Activated CD4-positive, alpha-beta T cell treated with anti-CD3 and anti-CD28 coated beads, Interleukin-2, amount 50 U/mL, for 48 hours (primary cell): ENCODE data around the gene LINGO4.
A peak's percentile ranks its signal among the peaks of the same experiment; 100 is the strongest.

Source experiments
- DNase-seq, 2 experiments: peaks; one replicate each; pipeline ENCODE4 v3.0.0-alpha.2; 2020

The LINGO4 gene

DNA sequence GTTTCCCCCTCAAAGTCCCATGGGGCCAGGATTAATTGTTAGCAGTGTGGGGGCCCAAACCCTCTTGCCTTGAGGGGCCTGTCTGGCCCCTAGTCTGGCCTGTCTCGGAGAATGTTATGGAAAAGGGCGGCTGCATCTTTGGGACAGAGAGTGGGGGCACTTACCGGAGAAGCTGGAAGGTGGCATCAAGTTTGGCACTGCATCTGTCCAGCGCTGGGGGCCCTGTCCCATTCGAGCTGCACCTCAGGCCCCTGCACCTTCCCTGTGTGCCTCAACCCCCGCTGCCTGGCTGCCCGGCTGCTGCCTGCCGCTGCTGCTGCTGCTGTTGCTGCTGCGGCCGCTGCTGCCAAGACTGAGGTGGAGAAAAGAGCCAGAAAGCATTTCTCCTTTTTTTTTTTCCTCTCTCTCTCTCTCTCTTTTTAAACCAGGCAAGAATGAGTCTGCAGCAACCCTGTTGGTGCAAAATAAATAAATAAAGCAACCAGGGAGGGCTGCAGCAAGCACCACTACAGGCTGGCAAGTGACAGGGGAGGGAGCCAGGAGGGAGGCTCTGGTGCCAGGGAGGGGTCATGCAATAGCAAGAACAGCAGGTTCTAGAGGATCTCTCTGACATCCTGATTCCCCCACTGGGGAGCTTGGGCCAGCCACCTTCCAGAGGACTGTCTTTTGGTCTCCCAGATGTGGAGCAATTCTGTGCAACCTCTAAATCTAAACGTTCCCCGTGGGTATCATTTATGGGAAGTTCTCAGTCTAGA is at the start of gene LINGO4:
Gene LINGO4, minus strand, starts transcription at position 354 of the 755 bp plus-strand sequence. CDS start 2,715 bp downstream, outside the sequence.
- no peak for DNase-seq

DNA sequence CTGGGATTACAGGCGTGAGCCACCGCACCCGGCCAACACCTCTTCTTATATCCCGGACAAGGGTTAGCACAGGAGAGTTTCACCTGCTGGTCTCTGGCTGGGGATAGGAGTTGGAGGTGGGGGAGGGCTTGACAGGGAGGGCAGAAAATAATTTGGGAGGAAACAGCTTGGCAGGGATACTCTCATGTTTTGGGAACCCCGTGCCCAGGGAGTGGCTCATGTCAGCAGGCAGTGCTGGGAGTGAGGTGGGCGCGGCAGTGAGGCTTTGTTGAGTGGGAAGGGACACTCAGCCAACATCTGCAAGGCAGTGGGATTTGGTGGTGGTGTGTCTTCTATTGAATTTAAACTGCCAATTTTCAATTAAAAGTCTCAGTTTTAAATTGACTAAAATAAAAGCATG is 49.4 kb upstream of the LINGO4 start:
- no peak for DNase-seq

DNA sequence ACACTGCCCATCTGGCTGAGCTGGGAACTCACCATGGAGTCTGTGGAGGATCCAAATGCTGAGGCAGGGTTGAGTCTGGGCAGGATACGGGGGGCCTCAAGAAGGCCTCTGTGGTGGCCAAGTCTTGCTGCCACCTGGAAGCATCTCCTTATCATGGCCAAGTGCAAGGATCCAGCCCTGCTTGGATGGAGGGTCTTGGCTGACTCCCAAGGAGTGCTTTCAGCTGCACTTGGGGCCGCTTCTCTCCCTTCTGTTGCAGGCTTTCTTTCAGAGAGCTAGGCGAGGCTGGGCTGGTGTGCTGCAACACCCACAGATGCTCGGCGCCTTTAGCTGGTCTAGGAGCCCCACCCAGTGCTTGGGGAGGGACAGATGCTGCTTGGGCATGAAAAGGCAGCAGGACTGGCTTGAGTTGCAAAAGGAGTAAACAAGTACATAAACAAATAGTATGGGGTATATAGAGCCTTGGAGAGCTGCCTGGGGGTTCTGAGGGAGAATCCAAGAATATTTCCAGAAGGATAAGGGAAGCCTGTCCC is 48.3 kb upstream of the LINGO4 start, which contains the start of gene THEM5:
Gene THEM5, minus strand, starts transcription at position 302 of the 533 bp plus-strand sequence. Its CDS starts 147 bp downstream, at position 155.
- DNase-seq = no peak

GRCh38 chr1:151852733-151853132 is 47.5 kb upstream of the LINGO4 start:
- no peak for DNase-seq

- DNase-seq = no peak
Observed at GRCh38 chr1:151851886-151852285, 46.7 kb upstream of the LINGO4 start.

- DNase-seq = no peak
Observed at GRCh38 chr1:151849871-151850270, 44.7 kb upstream of the LINGO4 start.

- no peak for DNase-seq
Observed at GRCh38 chr1:151849126-151849525, 43.9 kb upstream of the LINGO4 start.

GRCh38 chr1:151847867-151848596 is 42.8 kb upstream of the LINGO4 start:
- no peak for DNase-seq

- peak in 1 of 2 experiments; percentile 37 for DNase-seq
Observed at GRCh38 chr1:151846686-151847237, 41.5 kb upstream of the LINGO4 start.

- DNase-seq = peak in 1 of 2 experiments; percentile 35
Observed at GRCh38 chr1:151846062-151846568, 40.9 kb upstream of the LINGO4 start.

DNA sequence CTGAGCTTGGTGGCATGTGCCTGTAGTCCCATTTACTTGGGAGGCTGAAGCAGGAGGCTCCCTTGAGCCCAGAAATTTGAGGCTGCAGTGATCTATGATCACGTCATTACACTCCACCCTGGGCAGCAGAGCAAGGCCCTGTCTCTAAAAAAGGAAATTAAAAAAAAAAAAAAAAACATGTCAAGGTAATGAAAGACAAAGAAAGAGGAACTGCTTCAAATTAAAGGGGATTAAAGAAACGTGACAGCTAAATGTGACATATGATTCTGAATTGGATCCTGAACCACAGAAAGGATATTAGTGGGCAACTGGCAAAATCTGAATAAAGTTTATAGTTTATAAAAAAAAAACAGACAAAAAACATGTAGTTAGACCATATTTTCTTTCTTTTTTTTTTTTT is 38.2 kb upstream of the LINGO4 start:
- DNase-seq = no peak

- DNase-seq = no peak
Observed at GRCh38 chr1:151841141-151841540, 35.9 kb upstream of the LINGO4 start.

DNA sequence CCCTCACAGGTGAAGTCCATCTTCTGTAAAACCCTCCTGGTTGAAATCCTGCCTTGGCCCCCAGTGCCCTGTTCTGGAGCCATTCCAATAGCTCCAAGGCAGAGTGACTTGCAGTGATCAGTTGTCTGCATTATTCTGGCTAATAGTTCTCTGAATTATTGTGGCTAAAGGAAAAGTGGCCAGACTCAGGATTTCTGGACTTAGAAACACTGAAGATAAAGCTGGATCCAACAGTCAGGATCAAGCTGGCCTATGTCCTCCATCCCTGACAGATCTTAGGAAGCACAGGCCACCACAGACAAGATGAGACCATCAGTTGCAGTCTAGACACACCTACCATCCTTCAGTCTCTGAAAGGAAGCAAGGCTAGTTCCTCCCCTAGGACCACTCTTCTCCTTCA is 35.2 kb upstream of the LINGO4 start:
- no peak for DNase-seq

DNA sequence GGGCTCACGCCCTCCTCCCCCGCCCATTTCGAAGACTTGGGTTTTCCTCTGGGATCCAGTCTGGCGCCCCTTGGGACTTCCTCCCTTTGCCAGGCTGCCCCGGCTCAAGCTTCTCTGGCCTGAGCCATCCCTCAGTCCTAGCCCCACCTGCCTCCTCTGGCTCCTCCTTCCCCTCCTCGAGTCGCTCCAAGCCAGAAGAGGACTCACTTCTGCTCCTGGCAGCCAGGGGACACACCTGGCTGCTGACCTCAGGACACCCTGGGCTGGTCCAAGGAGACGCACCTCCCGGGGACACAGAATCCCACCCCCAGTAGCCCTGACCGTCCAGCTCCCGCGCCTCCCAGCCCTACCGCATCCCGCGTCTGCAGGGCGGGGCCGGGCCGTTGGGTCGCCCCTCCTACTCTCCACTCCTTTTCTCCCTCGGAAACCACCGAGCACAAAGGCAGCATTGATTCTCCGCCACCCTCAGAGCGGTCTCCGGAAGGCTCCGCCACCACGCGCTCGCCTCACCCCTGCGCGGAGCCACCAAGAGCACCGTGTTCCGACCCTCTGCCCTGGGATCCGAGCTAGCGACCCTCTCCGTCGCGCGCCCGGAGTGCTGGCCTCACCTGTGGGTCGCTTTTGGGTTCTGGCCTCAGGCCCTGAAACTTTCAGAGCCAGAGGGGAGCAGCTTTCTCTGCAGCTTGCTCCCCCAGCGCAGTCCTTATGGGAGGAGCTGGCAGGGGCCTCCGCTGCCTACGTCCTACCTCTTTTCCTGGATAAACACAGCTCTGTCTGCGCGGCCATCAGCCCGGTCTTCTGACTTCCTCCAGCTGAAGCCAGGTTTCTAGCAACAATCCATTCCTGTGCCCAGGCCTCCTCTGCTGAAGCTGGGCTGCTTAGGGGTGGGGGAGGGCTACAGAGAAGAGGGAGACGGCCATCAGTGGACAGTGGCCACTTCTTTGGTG is 34.5 kb upstream of the LINGO4 start, which contains the start of gene C2CD4D:
Gene C2CD4D, minus strand, starts transcription at position 364 of the 947 bp plus-strand sequence. CDS start 831 bp downstream, outside the sequence.
- DNase-seq = peak; percentile 75 to 84

- DNase-seq = no peak
Observed at GRCh38 chr1:151839082-151839412, 33.8 kb upstream of the LINGO4 start.

GRCh38 chr1:151838222-151839081 is 33.2 kb upstream of the LINGO4 start:
- peak in 1 of 2 experiments; percentile 58 for DNase-seq

DNA sequence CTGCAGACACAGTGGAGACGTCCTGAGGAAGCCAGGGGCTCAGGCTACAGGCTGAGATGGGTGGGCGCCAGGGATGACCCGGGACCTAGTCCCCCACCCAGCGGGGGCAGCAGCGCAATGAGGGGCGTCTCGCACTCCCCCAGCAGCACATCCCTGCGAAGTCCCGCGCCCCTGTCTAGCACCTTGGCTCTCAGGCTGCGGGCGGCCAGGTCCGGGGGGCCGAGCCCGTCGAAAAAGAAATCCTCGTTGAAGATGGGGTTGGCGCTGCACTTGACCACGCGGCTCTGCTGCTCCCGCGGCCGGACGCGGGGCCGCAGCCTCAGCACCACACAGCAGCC is 32.6 kb upstream of the LINGO4 start:
- no peak for DNase-seq

DNA sequence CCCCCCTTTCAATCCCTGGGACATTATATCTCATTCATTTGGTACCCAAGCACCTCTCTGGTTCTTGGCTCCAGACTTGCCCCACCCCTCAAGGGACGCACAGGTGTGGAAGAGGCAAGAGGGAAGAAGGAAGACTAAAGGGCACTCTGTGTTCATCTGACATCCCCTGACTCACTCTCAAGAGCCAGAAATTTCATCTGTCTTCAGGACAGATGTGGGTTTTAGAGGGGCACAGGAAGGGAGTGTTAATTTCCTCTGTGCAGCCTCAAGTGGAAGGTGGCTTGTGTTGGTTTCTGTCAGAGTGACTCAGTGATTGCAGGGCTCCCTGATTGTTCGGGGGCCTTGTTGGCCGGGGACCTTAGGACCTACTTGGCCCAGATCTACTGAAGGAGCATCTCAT is 32.0 kb upstream of the LINGO4 start:
- DNase-seq = no peak

DNA sequence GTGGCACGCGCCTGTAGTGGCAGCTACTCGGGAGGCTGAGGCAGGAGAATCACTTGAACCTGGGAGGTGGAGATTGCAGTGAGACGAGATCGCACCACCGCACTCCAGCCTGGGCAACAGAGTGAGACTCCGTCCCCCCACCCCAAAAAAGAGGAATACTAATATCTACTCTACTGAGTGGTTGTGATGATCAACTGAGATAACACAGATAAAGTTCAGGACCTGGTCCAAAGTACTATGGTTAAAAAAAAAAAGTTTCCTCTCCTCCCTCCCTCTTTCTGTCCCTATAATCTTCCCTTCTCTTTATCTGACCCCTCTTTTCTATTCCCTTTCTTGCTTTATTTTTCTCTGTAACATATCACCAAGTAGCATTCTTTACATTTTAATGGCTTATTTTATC is 30.4 kb upstream of the LINGO4 start:
- DNase-seq = no peak

- no peak for DNase-seq
Observed at GRCh38 chr1:151834239-151834638, 29.0 kb upstream of the LINGO4 start.
